ENCODE results near the gene PIGBOS1.

PIGBOS1 gene

GRCh38 chr15:55356985-55357585 is 38.2 kb upstream of the PIGBOS1 start:
- H3K27ac ChIP-seq, result no peak overlapping the region
- no peak for TF ChIP-seq CTCF (conservative IDR thresholded peaks at IDR 0.05)
- no peak for TF ChIP-seq ZFX (IDR thresholded peaks at IDR 0.05)

- TF ChIP-seq CTCF (conservative IDR thresholded peaks at IDR 0.05) (no peak), ZFX (IDR thresholded peaks at IDR 0.05) (no peak)
- H3K27ac ChIP-seq, result no peak overlapping the region
Measured at GRCh38 chr15:55353025-55353424, 34.1 kb upstream of the PIGBOS1 start.

GRCh38 chr15:55349282-55349681 is 30.4 kb upstream of the PIGBOS1 start:
- TF ChIP-seq CTCF (conservative IDR thresholded peaks at IDR 0.05) (no peak), ZFX (IDR thresholded peaks at IDR 0.05) (no peak)
- H3K27ac ChIP-seq, result no peak overlapping the region

GRCh38 chr15:55348281-55348778 is 29.4 kb upstream of the PIGBOS1 start:
- TF ChIP-seq ZFX (IDR thresholded peaks at IDR 0.05), result no peak
- H3K27ac ChIP-seq, result no peak overlapping the region

GRCh38 chr15:55344206-55344605 is 25.3 kb upstream of the PIGBOS1 start:
- TF ChIP-seq ZFX (IDR thresholded peaks at IDR 0.05) (no peak), CTCF (conservative IDR thresholded peaks at IDR 0.05) (no peak)
- H3K27ac ChIP-seq, result no peak overlapping the region

- H3K27ac ChIP-seq, result no peak overlapping the region
- TF ChIP-seq CTCF (conservative IDR thresholded peaks at IDR 0.05) (no peak), ZFX (IDR thresholded peaks at IDR 0.05) (no peak)
Measured at GRCh38 chr15:55343168-55343567, 24.2 kb upstream of the PIGBOS1 start.

- TF ChIP-seq ZFX (IDR thresholded peaks at IDR 0.05) (no peak), CTCF (conservative IDR thresholded peaks at IDR 0.05) (no peak)
- no peak overlapping the region for H3K27ac ChIP-seq
Measured at GRCh38 chr15:55337160-55337559, 18.2 kb upstream of the PIGBOS1 start.

- TF ChIP-seq ZFX (IDR thresholded peaks at IDR 0.05) (no peak), CTCF (conservative IDR thresholded peaks at IDR 0.05) (no peak)
Measured at GRCh38 chr15:55334997-55335396, 16.1 kb upstream of the PIGBOS1 start.

More at GRCh38 chr15:55334997-55335396, 16.1 kb upstream of the PIGBOS1 start:
- no peak overlapping the region for H3K27ac ChIP-seq

All from C4-2B (cell line).